Skeletal muscle tissue (tissue), 4 donors: ENCODE data around the gene MEX3A. TPM values are rescaled to one million over a fixed set of nuclear protein-coding genes. Genes with fewer than 3 reads are reported as not detected.
"Not testable (repeated sequence)": the region's sequence is repeated elsewhere in the genome, so short reads cannot be mapped to it uniquely, and the experiment has no call there.

Experiments used
- H3K27ac ChIP-seq: one replicate; pipeline ENCODE4 v1.7.0; 2013; ENCODE audit warnings: mild to moderate bottlenecking, low read depth, low read length, inconsistent platforms
- H3K27me3 ChIP-seq, 3 donors: one replicate each; pipeline ENCODE4 v1.7.0; 2013; ENCODE audit warnings: low read length in 3 of 3; ENCODE audit not compliant: control insufficient read depth in 3 of 3, insufficient read depth in 3 of 3
- H3K36me3 ChIP-seq, 3 donors: one replicate each; pipeline ENCODE4 v1.7.0; 2013; ENCODE audit warnings: low read length in 3 of 3; ENCODE audit not compliant: control insufficient read depth in 3 of 3, insufficient read depth in 3 of 3
- H3K4me1 ChIP-seq, 3 donors: one replicate each; pipeline ENCODE4 v1.7.0; 2013; ENCODE audit warnings: low read length in 3 of 3, mild to moderate bottlenecking in 3 of 3; ENCODE audit not compliant: control insufficient read depth in 3 of 3, insufficient read depth in 3 of 3
- H3K4me3 ChIP-seq, 3 donors: one replicate each; pipeline ENCODE4 v1.7.0; 2013; ENCODE audit warnings: low read length in 3 of 3
- H3K9ac ChIP-seq, 3 donors: one replicate each; pipeline ENCODE4 v1.7.0; 2013; ENCODE audit warnings: low read length in 3 of 3, mild to moderate bottlenecking in 3 of 3, moderate library complexity in 2 of 3, low read depth in 1 of 3
- H3K9me3 ChIP-seq, 3 donors: one replicate each; pipeline ENCODE4 v1.7.0; 2013; ENCODE audit warnings: low read length in 3 of 3; ENCODE audit not compliant: control insufficient read depth in 3 of 3
- total RNA-seq: library from RNA; depleted of rRNA; stranded (reverse); fragments of >200 nt; gene quantifications from one replicate; pipeline ENCODE4 v1.2.3, GENCODE V29; 2014
- donor health status: Osteomylitis.

The MEX3A gene
- total RNA-seq, 1 donor from 2014 or later, result 6.8 TPM

DNA sequence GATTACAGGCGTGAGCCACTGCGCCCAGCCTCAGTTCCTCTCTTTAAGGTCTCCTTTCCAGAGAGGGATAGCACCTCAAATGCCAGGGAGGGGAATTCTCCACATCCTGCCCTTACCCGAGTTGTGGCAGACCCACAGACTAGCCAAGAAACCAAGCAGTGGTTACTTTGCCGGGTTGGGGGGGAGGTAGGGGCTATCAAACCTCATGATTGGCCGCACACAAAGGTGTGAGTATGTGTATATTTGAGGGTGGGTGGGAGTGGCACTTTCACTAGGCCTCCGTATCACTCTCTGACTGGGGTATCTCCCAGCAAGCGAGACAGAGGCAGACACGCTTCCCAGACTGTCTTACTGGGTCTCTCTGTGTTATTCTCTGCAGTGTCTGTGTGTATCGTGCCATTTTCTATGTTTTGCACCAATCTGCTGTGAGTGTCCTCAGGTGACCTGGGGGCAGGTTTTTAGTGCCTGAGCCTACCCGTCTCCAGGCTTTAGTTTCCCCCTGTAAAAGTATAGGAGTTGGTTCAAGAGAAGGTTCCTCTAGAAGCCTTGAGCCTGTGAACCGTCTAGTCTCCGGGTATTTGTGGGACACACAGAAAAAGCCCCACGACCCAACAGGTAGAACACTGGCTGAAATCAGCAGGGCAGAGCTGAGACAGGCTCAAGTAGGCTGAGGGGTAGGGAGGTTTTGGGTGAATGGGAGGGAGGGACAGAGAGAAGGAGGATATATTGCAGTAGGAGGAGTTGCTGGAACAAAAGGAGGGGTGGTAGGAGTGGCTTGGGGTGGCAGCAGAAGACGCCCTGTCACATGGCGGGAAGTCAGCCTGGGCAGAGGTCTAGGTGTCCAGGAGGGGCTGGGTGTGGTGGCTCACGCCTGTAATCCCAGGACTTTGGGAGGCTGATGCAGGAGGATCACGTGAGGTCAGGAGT, 42.6 kb upstream of the MEX3A start:
- H3K9me3 ChIP-seq, result no peaks in the 10 kb centered on the region
- peak overlapping the region; percentile 42 to 59 (median 58) for H3K4me3 ChIP-seq
- peak overlapping the region; percentile 52 to 77 (median 63) for H3K9ac ChIP-seq
- no peaks in the 10 kb centered on the region for H3K27me3 ChIP-seq
- H3K27ac ChIP-seq, result peak overlapping the region; percentile 99
- peaks cover 97 to 98% (median 97%) of the 10 kb centered on the region in 3 donors for H3K4me1 ChIP-seq
- peaks cover 0 to 6% (median 3%) of the 10 kb centered on the region in 3 donors for H3K36me3 ChIP-seq

DNA sequence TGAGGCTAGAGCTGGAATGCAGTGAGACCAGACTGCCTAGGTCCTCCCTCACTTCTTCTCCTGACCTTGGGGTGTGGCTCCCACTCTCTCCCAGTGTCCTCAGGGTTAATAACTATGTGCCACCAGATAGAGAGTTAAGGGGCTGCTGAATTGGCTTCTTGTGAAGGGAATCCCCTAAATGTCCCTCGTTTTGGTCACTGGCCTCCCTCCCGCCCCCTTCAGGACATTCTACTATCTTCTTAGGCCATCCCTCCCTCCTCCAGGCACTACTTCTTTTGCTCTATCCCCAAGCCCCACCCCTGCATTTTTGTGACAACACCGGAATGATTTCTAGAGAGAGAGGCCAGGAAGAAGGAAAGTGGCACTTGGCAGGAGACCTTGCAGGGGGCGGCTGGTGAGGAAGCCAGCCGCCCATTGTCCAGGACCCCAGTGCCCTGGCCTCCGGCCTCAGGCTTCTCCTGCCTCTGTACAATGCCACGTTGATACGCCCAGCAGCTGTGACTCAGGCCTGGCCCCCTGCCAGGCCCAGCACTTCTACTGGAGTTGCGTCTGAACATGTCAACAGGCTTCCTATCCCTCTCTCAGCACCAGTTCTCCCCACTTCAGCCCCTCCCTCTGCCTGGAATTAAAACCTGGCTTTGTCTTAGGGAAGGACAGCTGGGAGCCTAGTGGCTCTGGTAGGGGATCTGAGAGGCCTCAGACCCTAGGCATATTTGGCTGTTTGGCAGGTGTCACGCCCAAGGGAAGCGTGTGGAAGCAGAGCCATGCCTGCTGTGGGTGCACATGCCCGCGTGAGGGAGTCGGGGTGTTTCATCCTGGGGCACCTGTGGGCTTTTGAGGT, 41.3 kb upstream of the MEX3A start:
- H3K27ac ChIP-seq, result peak overlapping the region; percentile 99
- H3K9me3 ChIP-seq, result no peaks in the 10 kb centered on the region
- peak overlapping the region; percentile 48 to 73 (median 62) for H3K4me3 ChIP-seq
- peaks cover 93 to 95% (median 94%) of the 10 kb centered on the region in 3 donors for H3K4me1 ChIP-seq
- H3K27me3 ChIP-seq, result no peaks in the 10 kb centered on the region
- H3K36me3 ChIP-seq, result peaks cover 0 to 7% (median 3%) of the 10 kb centered on the region in 3 donors
- peak overlapping the region; percentile 84 to 86 (median 84) for H3K9ac ChIP-seq

DNA sequence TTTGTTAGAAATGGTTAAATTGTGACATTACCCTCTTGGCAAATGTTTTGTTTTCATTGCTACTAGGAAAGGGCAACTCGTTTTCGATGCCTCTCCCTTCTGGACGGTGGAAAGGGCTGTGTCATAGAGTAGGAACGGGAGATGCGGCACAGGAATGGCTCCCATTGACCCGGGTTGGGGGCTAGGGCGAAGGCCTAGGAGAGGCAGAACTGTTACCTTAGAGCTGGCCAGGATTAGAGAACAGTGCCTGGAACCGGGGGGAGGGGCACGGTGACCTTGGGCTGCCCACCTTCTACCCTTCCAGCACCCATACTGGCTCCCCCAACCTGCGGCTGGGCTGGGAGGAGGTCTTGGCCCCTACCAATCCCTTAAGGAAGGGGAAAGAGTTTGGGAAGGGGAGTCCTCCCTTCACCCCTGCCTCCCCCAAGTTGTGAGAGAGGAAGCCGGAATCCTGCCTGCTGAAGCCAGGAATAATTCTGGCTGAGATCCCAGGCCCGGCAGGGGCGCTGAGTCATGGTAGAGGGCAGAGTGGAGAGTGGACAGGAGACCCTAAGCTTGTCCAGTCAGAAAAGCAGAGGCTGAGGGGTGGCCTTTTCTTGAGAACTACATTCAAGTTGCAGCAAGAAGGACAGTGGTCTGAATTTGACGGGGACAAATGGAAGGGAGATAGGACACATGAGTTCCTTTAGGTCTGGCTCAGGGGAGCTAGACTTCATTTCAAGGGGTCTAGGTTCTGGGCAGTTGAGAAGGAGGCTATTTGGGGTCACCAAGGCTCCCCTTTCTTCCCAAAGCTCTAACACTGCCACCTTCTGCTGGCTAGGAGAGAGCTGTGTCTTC, 40.5 kb upstream of the MEX3A start:
- no peaks in the 10 kb centered on the region for H3K27me3 ChIP-seq
- peaks cover 0 to 7% (median 3%) of the 10 kb centered on the region in 3 donors for H3K36me3 ChIP-seq
- H3K4me1 ChIP-seq, result peaks cover 93 to 94% (median 94%) of the 10 kb centered on the region in 3 donors
- H3K4me3 ChIP-seq, result peak overlapping the region; percentile 48 to 70 (median 62)
- H3K27ac ChIP-seq, result peak overlapping the region; percentile 99
- peak overlapping the region; percentile 73 to 86 (median 84) for H3K9ac ChIP-seq
- H3K9me3 ChIP-seq, result no peaks in the 10 kb centered on the region

DNA sequence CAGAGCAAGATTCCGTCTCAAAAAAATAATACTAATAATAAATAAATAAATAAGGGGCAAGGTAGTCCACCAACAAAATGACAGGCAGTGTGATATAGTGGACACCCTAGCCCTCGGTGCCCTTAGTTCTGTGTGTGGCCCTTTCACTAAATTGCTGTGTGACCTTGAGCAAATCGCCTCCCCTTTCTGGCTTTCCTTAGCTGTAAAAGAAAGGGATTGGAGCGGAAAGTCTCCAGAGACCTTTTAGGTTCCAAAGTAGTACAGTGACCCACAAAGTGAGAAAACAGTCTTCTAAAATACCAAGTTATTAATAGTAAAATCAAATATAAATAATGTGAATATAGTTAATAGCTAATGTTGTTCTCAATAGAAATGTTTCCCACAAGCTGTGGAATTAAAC, 39.8 kb upstream of the MEX3A start:
- H3K4me3 ChIP-seq, result peak overlapping the region; percentile 48 to 70 (median 62)
- H3K4me1 ChIP-seq, result peaks cover 90 to 94% (median 93%) of the 10 kb centered on the region in 3 donors
- peaks cover 0 to 7% (median 3%) of the 10 kb centered on the region in 3 donors for H3K36me3 ChIP-seq
- peak overlapping the region; percentile 73 to 86 (median 84) for H3K9ac ChIP-seq
- no peaks in the 10 kb centered on the region for H3K27me3 ChIP-seq
- peak overlapping the region; percentile 99 for H3K27ac ChIP-seq
- H3K9me3 ChIP-seq, result no peaks in the 10 kb centered on the region

DNA sequence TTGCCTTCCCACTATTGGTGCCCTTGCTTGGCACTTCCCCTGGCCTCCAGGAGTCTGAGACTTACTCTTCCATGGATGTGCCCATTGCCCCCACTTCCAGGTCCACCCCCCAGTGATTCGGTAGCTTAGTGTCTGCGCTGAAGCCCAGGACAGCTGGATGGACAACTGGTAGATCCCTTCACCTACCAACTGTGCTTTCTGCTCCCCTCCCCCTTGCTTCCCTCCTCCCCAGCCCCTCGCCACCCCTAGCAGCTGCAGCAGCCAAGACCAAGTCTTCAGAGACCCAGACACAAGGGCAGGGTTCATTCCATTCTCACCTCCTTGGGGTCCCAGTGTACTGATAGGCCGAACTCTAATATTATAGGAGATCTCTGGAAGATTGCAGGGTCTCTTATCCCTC, 39.2 kb upstream of the MEX3A start:
- peaks cover 0 to 7% (median 3%) of the 10 kb centered on the region in 3 donors for H3K36me3 ChIP-seq
- no peaks in the 10 kb centered on the region for H3K27me3 ChIP-seq
- H3K9me3 ChIP-seq, result no peaks in the 10 kb centered on the region
- peak overlapping the region; percentile 99 for H3K27ac ChIP-seq
- peak overlapping the region; percentile 78 to 86 (median 84) for H3K9ac ChIP-seq
- H3K4me1 ChIP-seq, result peaks cover 86 to 88% (median 87%) of the 10 kb centered on the region in 3 donors
- H3K4me3 ChIP-seq, result peak overlapping the region; percentile 48 to 62 (median 52)

DNA sequence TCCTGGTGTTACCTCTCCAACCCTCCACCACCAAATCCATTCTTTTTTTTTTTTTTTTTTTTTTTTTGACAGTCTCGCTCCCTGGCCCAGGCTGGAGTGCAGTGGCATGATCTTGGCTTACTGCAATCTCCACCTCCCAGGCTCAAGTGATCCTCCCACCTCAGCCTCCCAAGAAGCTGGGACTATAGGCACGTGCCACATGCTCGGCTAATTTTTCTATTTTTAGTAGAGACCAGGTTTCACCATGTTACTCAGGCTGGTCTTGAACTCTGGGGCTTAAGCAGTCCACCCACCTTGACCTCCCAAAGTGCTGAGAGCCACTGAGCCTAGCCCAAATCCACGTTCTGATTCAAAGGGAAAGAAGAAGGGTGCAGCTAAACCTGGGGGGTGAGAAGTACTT, 38.7 kb upstream of the MEX3A start:
- peak overlapping the region; percentile 52 to 72 (median 62) for H3K4me3 ChIP-seq
- H3K9me3 ChIP-seq, H3K27me3 ChIP-seq, H3K36me3 ChIP-seq: not testable (repeated sequence)
- peaks cover 82 to 85% (median 84%) of the 10 kb centered on the region in 3 donors for H3K4me1 ChIP-seq
- H3K27ac ChIP-seq, result peak overlapping the region; percentile 99
- H3K9ac ChIP-seq, result peak overlapping the region; percentile 78 to 86 (median 84)

DNA sequence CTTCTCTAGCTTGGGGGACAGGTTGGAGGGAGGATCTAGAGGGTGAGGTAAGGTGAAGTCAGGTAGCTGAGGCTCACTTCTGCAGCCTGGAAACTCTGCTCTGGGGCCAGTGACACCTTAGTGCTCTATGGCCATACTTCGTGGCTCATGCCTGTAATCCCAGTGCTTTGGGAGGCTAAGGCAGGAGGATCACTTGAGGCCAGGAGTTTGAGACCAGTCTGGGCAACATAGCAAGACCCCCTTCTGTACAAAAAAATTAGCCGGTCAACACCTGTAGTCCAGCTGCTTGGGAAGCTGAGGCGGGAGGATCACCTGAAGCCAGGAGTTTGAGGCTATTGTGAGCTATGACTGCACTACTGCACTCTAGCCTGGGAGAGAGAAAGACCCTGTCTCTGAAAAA, 38.1 kb upstream of the MEX3A start:
- H3K9ac ChIP-seq, result peak overlapping the region; percentile 75 to 84 (median 78)
- H3K4me3 ChIP-seq, result peak overlapping the region; percentile 62 to 72 (median 68)
- peak overlapping the region; percentile 99 for H3K27ac ChIP-seq
- H3K9me3 ChIP-seq, result no peaks in the 10 kb centered on the region
- peaks cover 0 to 7% (median 5%) of the 10 kb centered on the region in 3 donors for H3K36me3 ChIP-seq
- peaks cover 76 to 79% (median 79%) of the 10 kb centered on the region in 3 donors for H3K4me1 ChIP-seq
- H3K27me3 ChIP-seq, result no peaks in the 10 kb centered on the region

DNA sequence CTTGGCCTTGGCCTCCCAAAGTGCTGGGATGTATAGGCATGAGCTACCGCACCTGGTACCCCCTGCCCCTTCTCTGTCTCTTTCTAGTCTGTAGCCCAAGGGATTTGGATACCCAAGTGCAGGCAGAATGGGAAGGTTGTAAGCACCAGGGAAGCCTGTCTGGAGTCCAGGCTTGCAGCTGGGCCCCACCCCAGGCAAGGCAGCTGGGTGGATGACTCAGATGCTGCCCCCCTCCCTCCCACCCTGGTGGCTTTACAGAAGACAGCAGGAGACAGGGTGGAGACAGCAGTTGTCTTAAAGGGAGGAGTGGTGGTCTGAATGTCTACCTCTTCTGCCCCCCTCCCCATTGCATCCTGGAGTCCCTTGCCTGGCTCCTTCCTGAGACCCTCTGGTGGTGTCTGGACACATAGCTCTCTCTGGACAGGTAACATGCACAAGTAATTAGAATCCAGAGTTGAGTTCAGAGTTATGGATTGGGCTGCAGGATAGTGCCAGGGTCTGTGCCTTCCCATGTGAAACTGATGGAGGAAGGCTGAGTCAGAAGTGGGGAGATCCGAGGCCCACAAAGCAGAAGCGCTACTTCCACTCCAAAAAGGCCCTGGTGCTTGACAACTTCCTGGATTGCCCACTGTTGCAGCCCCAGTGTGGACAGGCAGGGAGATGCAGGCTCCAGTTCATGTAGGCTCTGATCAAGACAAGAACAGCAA, 37.4 kb upstream of the MEX3A start:
- Histone ChIP-seq H3K4me1 (peaks cover 69 to 79% (median 72%) of the 10 kb centered on the region in 3 donors), H3K4me3 (peak overlapping the region; percentile 62 to 72 (median 68)), H3K27ac (peak overlapping the region; percentile 99), H3K9ac (peak overlapping the region; percentile 75 to 84 (median 78)), H3K27me3 (no peaks in the 10 kb centered on the region), H3K9me3 (no peaks in the 10 kb centered on the region), H3K36me3 (peaks cover 4 to 9% (median 7%) of the 10 kb centered on the region in 3 donors)
